Fibroblast of lung (primary cell): Measurements from ENCODE around the gene SCRT2. TPM values are rescaled to one million over a fixed set of nuclear protein-coding genes. Genes with fewer than 3 reads are reported as not detected.

Experiments
- DNase-seq, 2 donors: peaks; one replicate each; pipeline versions ENCODE4 v3.0.0 to v3.0.0-alpha.2; 2010; ENCODE audit warnings: low read depth in 2 of 2
- H2AFZ ChIP-seq: 2 replicates; pipeline ENCODE4 v1.5.1; 2012; ENCODE audit warnings: low read length, control low read depth, inconsistent platforms
- H3K27ac ChIP-seq: 2 replicates; pipeline ENCODE4 v1.5.1; 2011; ENCODE audit warnings: low read length, control low read depth; ENCODE audit not compliant: insufficient read depth
- H3K27me3 ChIP-seq: 2 replicates; pipeline ENCODE4 v1.5.1; 2011; ENCODE audit warnings: mild to moderate bottlenecking, low read length; ENCODE audit not compliant: control insufficient read depth, insufficient read depth
- H3K36me3 ChIP-seq: 2 replicates; pipeline ENCODE4 v1.5.1; 2011; ENCODE audit warnings: low read length; ENCODE audit not compliant: control insufficient read depth, insufficient read depth
- H3K4me1 ChIP-seq: 2 replicates; pipeline ENCODE4 v1.5.1; 2011; ENCODE audit warnings: low read length; ENCODE audit not compliant: control insufficient read depth, insufficient read depth; ENCODE audit errors: extremely low read depth
- H3K4me2 ChIP-seq: 2 replicates; pipeline ENCODE4 v1.5.1; 2011; ENCODE audit warnings: low read length, control low read depth; ENCODE audit not compliant: insufficient read depth; ENCODE audit errors: extremely low read depth
- H3K4me3 ChIP-seq, 4 experiments: fragments of 200-600 bp in 1 of 4; sonication (generic) in 1 of 4; replicated peaks in 1 of 4; 2 replicates each; pipeline ENCODE4 v1.5.1; 2011 to 2016; ENCODE audit warnings: low read length in 4 of 4, low read depth in 3 of 4, mild to moderate bottlenecking in 3 of 4, control low read depth in 2 of 4, inconsistent platforms in 1 of 4, mixed read lengths in 1 of 4; ENCODE audit not compliant: insufficient read depth in 1 of 4; ENCODE audit errors: control extremely low read depth in 1 of 4
- H3K79me2 ChIP-seq: 2 replicates; pipeline ENCODE4 v1.5.1; 2012; ENCODE audit warnings: mild to moderate bottlenecking, low read length, inconsistent platforms; ENCODE audit not compliant: control insufficient read depth, insufficient read depth
- H3K9ac ChIP-seq: 2 replicates; pipeline ENCODE4 v1.5.1; 2011; ENCODE audit warnings: mild to moderate bottlenecking, low read length, control low read depth; ENCODE audit not compliant: insufficient read depth
- H3K9me3 ChIP-seq: 2 replicates; pipeline ENCODE4 v1.5.1; 2012; ENCODE audit warnings: low read depth, low read length; ENCODE audit not compliant: control insufficient read depth, insufficient read depth
- H4K20me1 ChIP-seq: 2 replicates; pipeline ENCODE4 v1.5.1; 2011; ENCODE audit warnings: low read length; ENCODE audit not compliant: control insufficient read depth, insufficient read depth; ENCODE audit errors: extremely low read depth
- EZH2 ChIP-seq: IDR thresholded peaks from 2 replicates; pipeline ENCODE4 v1.5.1; 2012; ENCODE audit warnings: low read length, control low read depth, mild to moderate bottlenecking; ENCODE audit errors: missing control alignments
- polyA plus RNA-seq, 2 donors: library from polyadenylated mRNA; depleted of rRNA in 1 of 2; stranded (reverse) in 1 of 2; unstranded in 1 of 2; fragments of >200 nt; gene quantifications; 2 replicates each; pipeline ENCODE4 v1.2.1, GENCODE V29; 2011 to 2012; ENCODE audit warnings: missing spikeins in 1 of 2
- total RNA-seq: library from RNA; depleted of rRNA; stranded (reverse); fragments of >200 nt; gene quantifications from 2 replicates; pipeline ENCODE4 v1.2.1, GENCODE V29; 2014
- TF ChIP-seq, protein P1 (sequence below), 2 donors: IDR thresholded peaks in 1 of 2; conservative IDR thresholded peaks in 1 of 2; 1 replicate in 1 of 2; 2 replicates in 1 of 2; pipeline ENCODE4 v1.5.1; 2011 to 2012; ENCODE audit warnings: low read length in 2 of 2, control low read depth in 1 of 2, inconsistent platforms in 1 of 2, low read depth in 1 of 2, mild to moderate bottlenecking in 1 of 2

The SCRT2 gene
- total and polyA plus RNA-seq, 2 donors (not counting 1 experiment from before 2014, with no cell fraction given), result not detected

GRCh38 chr20:611843-612185 is 63.8 kb downstream of the SCRT2 start:
- Histone ChIP-seq H3K27ac (no peak overlapping the region), H3K36me3 (no peaks in the 10 kb centered on the region), H3K27me3 (peaks cover 40% of the 10 kb centered on the region), H3K4me2 (no peak overlapping the region), H3K4me1 (no peaks in the 10 kb centered on the region), H3K9ac (no peak overlapping the region), H3K9me3 (no peaks in the 10 kb centered on the region), H3K4me3 (no peak overlapping the region), H2AFZ (no peak overlapping the region), H3K79me2 (no peaks in the 10 kb centered on the region), H4K20me1 (no peaks in the 10 kb centered on the region)
- TF ChIP-seq, protein P1, sequence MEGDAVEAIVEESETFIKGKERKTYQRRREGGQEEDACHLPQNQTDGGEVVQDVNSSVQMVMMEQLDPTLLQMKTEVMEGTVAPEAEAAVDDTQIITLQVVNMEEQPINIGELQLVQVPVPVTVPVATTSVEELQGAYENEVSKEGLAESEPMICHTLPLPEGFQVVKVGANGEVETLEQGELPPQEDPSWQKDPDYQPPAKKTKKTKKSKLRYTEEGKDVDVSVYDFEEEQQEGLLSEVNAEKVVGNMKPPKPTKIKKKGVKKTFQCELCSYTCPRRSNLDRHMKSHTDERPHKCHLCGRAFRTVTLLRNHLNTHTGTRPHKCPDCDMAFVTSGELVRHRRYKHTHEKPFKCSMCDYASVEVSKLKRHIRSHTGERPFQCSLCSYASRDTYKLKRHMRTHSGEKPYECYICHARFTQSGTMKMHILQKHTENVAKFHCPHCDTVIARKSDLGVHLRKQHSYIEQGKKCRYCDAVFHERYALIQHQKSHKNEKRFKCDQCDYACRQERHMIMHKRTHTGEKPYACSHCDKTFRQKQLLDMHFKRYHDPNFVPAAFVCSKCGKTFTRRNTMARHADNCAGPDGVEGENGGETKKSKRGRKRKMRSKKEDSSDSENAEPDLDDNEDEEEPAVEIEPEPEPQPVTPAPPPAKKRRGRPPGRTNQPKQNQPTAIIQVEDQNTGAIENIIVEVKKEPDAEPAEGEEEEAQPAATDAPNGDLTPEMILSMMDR (conservative IDR thresholded peaks at IDR 0.05 in 1 of 2, IDR thresholded peaks at IDR 0.05 in 1 of 2; ENCODE audit: low read depth in 1 of 2, low read length in 2 of 2), result no peak
- TF ChIP-seq EZH2, result no peak
- DNase-seq, result no peak

Other genes starting within 250 kb of the SCRT2 start
- 28.8 and 33.9 TPM in 2 replicates for gene TBC1D20, start 213.3 kb downstream of the SCRT2 start, total RNA-seq
- 36.8 and 38.3 TPM in 2 replicates for gene TBC1D20, start 213.3 kb downstream of the SCRT2 start, polyA plus RNA-seq
- 89.4 and 124 TPM in 2 replicates for gene CSNK2A1, start 132.0 kb downstream of the SCRT2 start, total RNA-seq
- 120 and 141 TPM in 2 replicates for gene CSNK2A1, start 132.0 kb downstream of the SCRT2 start, polyA plus RNA-seq
- not detected in 2 replicates for gene TCF15, start 65.5 kb downstream of the SCRT2 start, total RNA-seq
- not detected in 2 replicates for gene TCF15, start 65.5 kb downstream of the SCRT2 start, polyA plus RNA-seq
- gene SRXN1, start 22.6 kb downstream of the SCRT2 start, total RNA-seq, result 58.6 and 91.2 TPM in 2 replicates
- 50.5 and 67.7 TPM in 2 replicates for gene SRXN1, start 22.6 kb downstream of the SCRT2 start, polyA plus RNA-seq
- gene SLC52A3, start 92.7 kb upstream of the SCRT2 start, total RNA-seq, result not detected in 2 replicates
- not detected in 2 replicates for gene SLC52A3, start 92.7 kb upstream of the SCRT2 start, polyA plus RNA-seq
- 1.3 and 1.8 TPM in 2 replicates for gene FAM110A, start 157.9 kb upstream of the SCRT2 start, total RNA-seq
- gene FAM110A, start 157.9 kb upstream of the SCRT2 start, polyA plus RNA-seq, result 1.5 and 4.0 TPM in 2 replicates
- under 0.01 TPM in 2 replicates for gene ANGPT4, start 240.5 kb upstream of the SCRT2 start, total RNA-seq
- gene ANGPT4, start 240.5 kb upstream of the SCRT2 start, polyA plus RNA-seq, result not detected in 2 replicates